ENCODE measurements around the gene NFKBIZ. TPM values are rescaled to one million over a fixed set of nuclear protein-coding genes. Genes with fewer than 3 reads are reported as not detected.
"Not testable (repeated sequence)": the region's sequence is repeated elsewhere in the genome, so short reads cannot be mapped to it uniquely, and the experiment has no call there.

NFKBIZ gene
- total RNA-seq, 2 donors from 2014 or later, result 88.4 to 123 TPM

GRCh38 chr3:101865751-101866509, 16.6 kb downstream of the NFKBIZ start:
- no peaks in the 10 kb centered on the region for H3K9me3 Mint-ChIP-seq
- no peak overlapping the region for H3K4me3 Mint-ChIP-seq
- no peak for ATAC-seq (replicated peaks)
- peaks cover 16% of the 10 kb centered on the region for H3K36me3 Mint-ChIP-seq (ENCODE audit: low read depth)
- no peak overlapping the region for H3K27ac Mint-ChIP-seq
- no peaks in the 10 kb centered on the region for H3K27me3 Mint-ChIP-seq
- peaks cover 18% of the 10 kb centered on the region for H3K4me1 Mint-ChIP-seq

GRCh38 chr3:101867511-101867910, 18.2 kb downstream of the NFKBIZ start:
- no peak overlapping the region for H3K27ac Mint-ChIP-seq
- no peaks in the 10 kb centered on the region for H3K27me3 Mint-ChIP-seq
- no peak for ATAC-seq (replicated peaks)
- H3K4me1 Mint-ChIP-seq, result peaks cover 4% of the 10 kb centered on the region
- no peaks in the 10 kb centered on the region for H3K9me3 Mint-ChIP-seq
- no peak overlapping the region for H3K4me3 Mint-ChIP-seq
- peaks cover under 1% of the 10 kb centered on the region for H3K36me3 Mint-ChIP-seq (ENCODE audit: low read depth)

- no peak for ATAC-seq (replicated peaks)
- Mint-ChIP-seq H3K4me3 (no peak overlapping the region), H3K9me3 (no peaks in the 10 kb centered on the region), H3K27ac (no peak overlapping the region), H3K27me3 (no peaks in the 10 kb centered on the region), H3K4me1 (peaks cover 4% of the 10 kb centered on the region), H3K36me3 (ENCODE audit: low read depth) (no peaks in the 10 kb centered on the region)
Observed at GRCh38 chr3:101867996-101868395, 18.7 kb downstream of the NFKBIZ start.

- no peak overlapping the region for H3K27ac Mint-ChIP-seq
- no peak overlapping the region for H3K4me3 Mint-ChIP-seq
- no peaks in the 10 kb centered on the region for H3K9me3 Mint-ChIP-seq
- no peaks in the 10 kb centered on the region for H3K36me3 Mint-ChIP-seq (ENCODE audit: low read depth)
- peaks cover 1% of the 10 kb centered on the region for H3K4me1 Mint-ChIP-seq
- ATAC-seq (replicated peaks), result no peak
- no peaks in the 10 kb centered on the region for H3K27me3 Mint-ChIP-seq
Observed at GRCh38 chr3:101868534-101869464, 19.5 kb downstream of the NFKBIZ start.

- Mint-ChIP-seq H3K27ac (no peak overlapping the region), H3K4me1 (no peaks in the 10 kb centered on the region), H3K9me3 (no peaks in the 10 kb centered on the region), H3K27me3 (no peaks in the 10 kb centered on the region), H3K36me3 (ENCODE audit: low read depth) (no peaks in the 10 kb centered on the region), H3K4me3 (no peak overlapping the region)
- no peak for ATAC-seq (replicated peaks)
Observed at GRCh38 chr3:101870138-101870537, 20.8 kb downstream of the NFKBIZ start.

GRCh38 chr3:101873619-101874018, 24.3 kb downstream of the NFKBIZ start:
- no peak overlapping the region for H3K4me3 Mint-ChIP-seq
- no peak overlapping the region for H3K27ac Mint-ChIP-seq
- ATAC-seq (replicated peaks), result no peak
- no peaks in the 10 kb centered on the region for H3K4me1 Mint-ChIP-seq
- H3K27me3 Mint-ChIP-seq, result no peaks in the 10 kb centered on the region
- H3K9me3 Mint-ChIP-seq, result no peaks in the 10 kb centered on the region
- no peaks in the 10 kb centered on the region for H3K36me3 Mint-ChIP-seq (ENCODE audit: low read depth)

- H3K27ac Mint-ChIP-seq, result no peak overlapping the region
- H3K4me3 Mint-ChIP-seq, result no peak overlapping the region
- H3K27me3 Mint-ChIP-seq, result no peaks in the 10 kb centered on the region
- H3K9me3 Mint-ChIP-seq, result no peaks in the 10 kb centered on the region
- no peaks in the 10 kb centered on the region for H3K36me3 Mint-ChIP-seq (ENCODE audit: low read depth)
- ATAC-seq (replicated peaks), result no peak
- H3K4me1 Mint-ChIP-seq, result no peaks in the 10 kb centered on the region
Observed at GRCh38 chr3:101876142-101876541, 26.8 kb downstream of the NFKBIZ start.

GRCh38 chr3:101878589-101878988, 29.3 kb downstream of the NFKBIZ start:
- ATAC-seq (replicated peaks), result no peak
- H3K9me3 Mint-ChIP-seq, result no peaks in the 10 kb centered on the region
- H3K27ac Mint-ChIP-seq, result no peak overlapping the region
- H3K36me3 Mint-ChIP-seq (ENCODE audit: low read depth), result no peaks in the 10 kb centered on the region
- H3K4me1 Mint-ChIP-seq, result no peaks in the 10 kb centered on the region
- no peaks in the 10 kb centered on the region for H3K27me3 Mint-ChIP-seq
- no peak overlapping the region for H3K4me3 Mint-ChIP-seq

GRCh38 chr3:101879102-101879501, 29.8 kb downstream of the NFKBIZ start:
- H3K4me3 Mint-ChIP-seq, result no peak overlapping the region
- no peaks in the 10 kb centered on the region for H3K36me3 Mint-ChIP-seq (ENCODE audit: low read depth)
- H3K9me3 Mint-ChIP-seq, result no peaks in the 10 kb centered on the region
- H3K27me3 Mint-ChIP-seq, result no peaks in the 10 kb centered on the region
- no peak for ATAC-seq (replicated peaks)
- no peaks in the 10 kb centered on the region for H3K4me1 Mint-ChIP-seq
- H3K27ac Mint-ChIP-seq, result no peak overlapping the region

GRCh38 chr3:101879623-101880284, 30.4 kb downstream of the NFKBIZ start:
- no peak for ATAC-seq (replicated peaks)
- Mint-ChIP-seq H3K27me3 (no peaks in the 10 kb centered on the region), H3K9me3 (no peaks in the 10 kb centered on the region), H3K4me3 (no peak overlapping the region), H3K27ac (no peak overlapping the region), H3K4me1 (no peaks in the 10 kb centered on the region), H3K36me3 (ENCODE audit: low read depth) (no peaks in the 10 kb centered on the region)

- Mint-ChIP-seq H3K27me3 (no peaks in the 10 kb centered on the region), H3K9me3 (no peaks in the 10 kb centered on the region), H3K27ac (no peak overlapping the region), H3K4me3 (no peak overlapping the region), H3K4me1 (no peaks in the 10 kb centered on the region), H3K36me3 (ENCODE audit: low read depth) (no peaks in the 10 kb centered on the region)
- no peak for ATAC-seq (replicated peaks)
Observed at GRCh38 chr3:101884776-101885175, 35.5 kb downstream of the NFKBIZ start.

- H3K27me3 Mint-ChIP-seq; H3K4me1 Mint-ChIP-seq; H3K9me3 Mint-ChIP-seq; H3K27ac Mint-ChIP-seq; H3K36me3 Mint-ChIP-seq (ENCODE audit: low read depth); H3K4me3 Mint-ChIP-seq; ATAC-seq (replicated peaks): not testable (repeated sequence)
Observed at GRCh38 chr3:101885584-101885983, 36.3 kb downstream of the NFKBIZ start.

GRCh38 chr3:101886626-101887025, 37.3 kb downstream of the NFKBIZ start:
- Mint-ChIP-seq H3K27ac (no peak overlapping the region), H3K36me3 (ENCODE audit: low read depth) (no peaks in the 10 kb centered on the region), H3K27me3 (no peaks in the 10 kb centered on the region), H3K4me3 (no peak overlapping the region), H3K4me1 (no peaks in the 10 kb centered on the region), H3K9me3 (no peaks in the 10 kb centered on the region)
- ATAC-seq (replicated peaks), result no peak

- H3K9me3 Mint-ChIP-seq, result no peaks in the 10 kb centered on the region
- H3K27me3 Mint-ChIP-seq, result no peaks in the 10 kb centered on the region
- no peak for ATAC-seq (replicated peaks)
- no peaks in the 10 kb centered on the region for H3K36me3 Mint-ChIP-seq (ENCODE audit: low read depth)
- H3K4me3 Mint-ChIP-seq, result no peak overlapping the region
- H3K27ac Mint-ChIP-seq, result no peak overlapping the region
- no peaks in the 10 kb centered on the region for H3K4me1 Mint-ChIP-seq
Observed at GRCh38 chr3:101888653-101889052, 39.3 kb downstream of the NFKBIZ start.
